GM12891 (cell line): ENCODE data around the gene SCNN1A.

ENCODE experiments used
- POLR2A ChIP-seq: IDR thresholded peaks from 2 replicates; pipeline ENCODE4 v1.6.1; 2011; ENCODE audit warnings: low read depth, low read length, control low read depth
- POLR2AphosphoS5 ChIP-seq: IDR thresholded peaks from 2 replicates; pipeline ENCODE4 v1.6.1; 2011; ENCODE audit warnings: low read depth, low read length, control low read depth
- SPI1 ChIP-seq: IDR thresholded peaks from 2 replicates; pipeline ENCODE4 v1.6.1; 2011; ENCODE audit warnings: low read depth, low read length, control low read depth
- TAF1 ChIP-seq: IDR thresholded peaks from 2 replicates; pipeline ENCODE4 v1.6.1; 2011; ENCODE audit warnings: low read depth, low read length, control low read depth

DNA sequence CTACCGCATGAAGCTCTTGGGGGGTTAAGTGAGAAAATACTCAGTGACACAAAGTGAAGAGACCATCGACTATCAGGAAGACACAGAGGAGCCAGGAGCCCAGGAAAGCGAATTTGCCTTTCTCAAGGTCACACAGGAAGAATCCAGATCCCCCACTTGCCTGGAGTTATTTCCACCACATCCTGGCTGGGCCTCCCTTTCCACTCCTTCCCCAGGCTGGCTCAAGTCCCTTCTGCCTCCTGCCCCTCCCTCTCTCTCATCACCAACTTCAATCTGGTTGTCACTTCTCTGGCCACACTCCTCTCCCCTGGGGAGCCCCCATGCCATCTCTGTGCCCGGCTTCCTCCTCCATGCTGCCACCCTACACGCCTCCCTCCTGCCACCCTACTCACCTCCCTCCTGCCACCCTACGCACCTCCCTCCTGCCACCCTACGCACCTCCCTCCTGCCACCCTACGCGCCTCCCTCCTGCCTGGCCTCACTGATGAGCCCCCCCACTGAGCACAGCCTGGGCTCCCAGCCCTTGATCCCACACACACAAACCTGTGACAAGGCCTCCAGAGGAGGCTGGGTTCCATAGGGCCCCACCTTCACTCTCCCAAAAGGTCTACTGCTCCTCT is 6.3 kb downstream of the SCNN1A start:
- TF ChIP-seq POLR2AphosphoS5, result no peak
- TF ChIP-seq POLR2A, result no peak
- TF ChIP-seq TAF1, result no peak
- no peak for TF ChIP-seq SPI1
